Mammary epithelial cell (primary cell): ENCODE measurements around the gene NMU.

Experiments used
- EZH2 ChIP-seq: IDR thresholded peaks from 2 replicates; pipeline ENCODE4 v1.6.1; 2012; ENCODE audit warnings: low read length, inconsistent platforms, borderline replicate concordance
- TF ChIP-seq, protein P1 (sequence below), 2 donors: IDR thresholded peaks in 1 of 2; conservative IDR thresholded peaks in 1 of 2; 2 replicates each; pipeline ENCODE4 v1.5.1; 2011 to 2012; ENCODE audit warnings: inconsistent platforms in 2 of 2, low read length in 2 of 2, mild to moderate bottlenecking in 2 of 2, control low read depth in 1 of 2, low read depth in 1 of 2; ENCODE audit not compliant: insufficient read depth in 1 of 2; ENCODE audit errors: extremely low read depth in 1 of 2

DNA sequence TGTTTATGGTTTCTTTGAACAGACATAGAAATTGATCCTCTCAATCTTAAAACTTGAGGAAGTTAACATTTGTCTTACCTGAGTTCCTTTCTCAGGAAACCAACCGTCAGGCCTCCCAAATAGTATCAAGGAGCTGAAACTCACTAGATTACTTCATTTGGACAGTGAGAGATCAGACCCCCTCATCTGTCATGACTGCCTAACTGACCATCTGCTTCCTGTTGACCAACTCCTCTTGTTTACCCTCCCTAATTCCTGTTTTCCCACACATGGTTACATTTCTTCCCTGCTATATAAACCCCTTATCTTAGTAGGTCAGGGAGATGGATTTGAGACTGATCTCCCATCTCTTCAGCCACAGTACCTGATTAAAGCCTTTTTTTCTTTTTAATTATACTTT, 46.2 kb upstream of the NMU start:
- TF ChIP-seq, protein P1, sequence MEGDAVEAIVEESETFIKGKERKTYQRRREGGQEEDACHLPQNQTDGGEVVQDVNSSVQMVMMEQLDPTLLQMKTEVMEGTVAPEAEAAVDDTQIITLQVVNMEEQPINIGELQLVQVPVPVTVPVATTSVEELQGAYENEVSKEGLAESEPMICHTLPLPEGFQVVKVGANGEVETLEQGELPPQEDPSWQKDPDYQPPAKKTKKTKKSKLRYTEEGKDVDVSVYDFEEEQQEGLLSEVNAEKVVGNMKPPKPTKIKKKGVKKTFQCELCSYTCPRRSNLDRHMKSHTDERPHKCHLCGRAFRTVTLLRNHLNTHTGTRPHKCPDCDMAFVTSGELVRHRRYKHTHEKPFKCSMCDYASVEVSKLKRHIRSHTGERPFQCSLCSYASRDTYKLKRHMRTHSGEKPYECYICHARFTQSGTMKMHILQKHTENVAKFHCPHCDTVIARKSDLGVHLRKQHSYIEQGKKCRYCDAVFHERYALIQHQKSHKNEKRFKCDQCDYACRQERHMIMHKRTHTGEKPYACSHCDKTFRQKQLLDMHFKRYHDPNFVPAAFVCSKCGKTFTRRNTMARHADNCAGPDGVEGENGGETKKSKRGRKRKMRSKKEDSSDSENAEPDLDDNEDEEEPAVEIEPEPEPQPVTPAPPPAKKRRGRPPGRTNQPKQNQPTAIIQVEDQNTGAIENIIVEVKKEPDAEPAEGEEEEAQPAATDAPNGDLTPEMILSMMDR (conservative IDR thresholded peaks at IDR 0.05 in 1 of 2, IDR thresholded peaks at IDR 0.05 in 1 of 2; ENCODE audit: extremely low read depth in 1 of 2, insufficient read depth in 1 of 2, low read depth in 1 of 2, low read length in 2 of 2), result no peak
- no peak for TF ChIP-seq EZH2
